ENCODE results near the gene UBE3D. TPM values are rescaled to one million over a fixed set of nuclear protein-coding genes. Genes with fewer than 3 reads are reported as not detected.

The UBE3D gene
- total RNA-seq, 1 experiment from 2014 or later: 5.5 TPM

GRCh38 chr6:82874867-82875266, 190.8 kb downstream of the UBE3D start:
- TF ChIP-seq CTCF (IDR thresholded peaks at IDR 0.05; ENCODE audit: unreplicated experiment): no peak
- DNase-seq (ENCODE audit: unreplicated experiment): no peak
- H3K4me3 Mint-ChIP-seq (ENCODE audit: unreplicated experiment): no peak overlapping the region
- BruUV-seq (replicated peaks): no TSS peak
- peak overlapping the region; percentile 3 for H3K27ac Mint-ChIP-seq (ENCODE audit: low read depth, unreplicated experiment)
- H3K9me3 Mint-ChIP-seq (ENCODE audit: unreplicated experiment): no peaks in the 10 kb centered on the region
- POLR2A ChIA-PET: no interaction called here
- intact Hi-C loops (cut with micrococcal nuclease): no loop called here
- H3K4me1 Mint-ChIP-seq (ENCODE audit: insufficient read depth, unreplicated experiment): peaks cover 27% of the 10 kb centered on the region
- CTCF ChIA-PET: no interaction called here
- H3K27me3 Mint-ChIP-seq (ENCODE audit: insufficient read depth, unreplicated experiment): peaks cover 30% of the 10 kb centered on the region
- no peaks in the 10 kb centered on the region for H3K36me3 Mint-ChIP-seq (ENCODE audit: insufficient read depth, unreplicated experiment)

DNA sequence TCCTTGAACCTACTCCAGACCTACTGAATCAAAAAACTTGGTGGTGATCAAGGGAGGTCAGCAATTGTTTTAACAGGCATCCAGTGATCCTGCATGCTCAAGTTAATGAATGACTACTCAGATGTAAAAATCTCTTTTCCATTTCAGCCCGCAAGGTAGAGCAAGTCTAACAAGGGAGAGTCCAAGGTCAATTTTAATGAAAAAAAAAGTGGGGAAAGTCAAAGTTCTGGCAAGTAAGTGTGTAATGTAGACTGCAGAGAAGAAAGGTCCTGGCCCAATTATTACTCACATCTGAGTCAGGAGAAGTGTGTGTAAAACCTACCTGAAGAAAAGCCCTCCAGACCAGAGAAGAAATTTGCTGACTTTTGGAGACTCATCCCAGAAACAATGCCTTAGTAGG, 193.5 kb downstream of the UBE3D start:
- TF ChIP-seq CTCF (IDR thresholded peaks at IDR 0.05; ENCODE audit: unreplicated experiment): no peak
- intact Hi-C loops (cut with micrococcal nuclease): no loop called here
- no peak for DNase-seq (ENCODE audit: unreplicated experiment)

DNA sequence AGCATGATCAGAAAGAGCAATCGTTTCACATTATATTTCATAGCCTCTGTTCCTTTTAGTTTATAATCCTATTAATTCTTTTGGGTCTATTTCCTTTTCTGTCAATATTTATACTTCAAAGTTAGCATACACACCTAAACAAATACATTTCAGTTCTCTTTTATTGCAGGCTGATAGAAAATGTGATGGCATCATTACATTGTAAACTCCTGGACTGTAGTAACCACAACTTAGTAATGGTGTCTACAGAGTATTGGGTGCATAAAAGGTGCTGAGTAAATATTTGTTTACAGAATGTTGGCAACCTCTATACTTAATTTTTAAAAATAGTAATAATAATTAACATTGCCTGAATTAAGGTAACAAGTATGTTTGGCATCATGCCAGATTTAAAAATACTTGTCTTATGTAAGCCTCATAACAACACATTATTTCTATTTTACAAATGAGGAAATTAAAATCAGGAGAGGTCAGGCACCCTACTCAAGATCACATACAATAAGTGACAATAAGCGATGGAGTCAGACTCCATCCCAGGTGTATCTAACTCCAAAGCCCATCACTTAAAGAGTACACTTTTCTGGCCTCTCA, 195.0 kb downstream of the UBE3D start:
- Mint-ChIP-seq H3K27ac (ENCODE audit: low read depth, unreplicated experiment) (no peak overlapping the region), H3K36me3 (ENCODE audit: insufficient read depth, unreplicated experiment) (no peaks in the 10 kb centered on the region), H3K4me3 (ENCODE audit: unreplicated experiment) (no peak overlapping the region), H3K4me1 (ENCODE audit: insufficient read depth, unreplicated experiment) (peaks cover 11% of the 10 kb centered on the region), H3K9me3 (ENCODE audit: unreplicated experiment) (no peaks in the 10 kb centered on the region), H3K27me3 (ENCODE audit: insufficient read depth, unreplicated experiment) (peaks cover 56% of the 10 kb centered on the region)
- intact Hi-C loops (cut with micrococcal nuclease): no loop called here
- CTCF ChIA-PET: no interaction called here
- POLR2A ChIA-PET: no interaction called here
- DNase-seq (ENCODE audit: unreplicated experiment): no peak
- TF ChIP-seq CTCF (IDR thresholded peaks at IDR 0.05; ENCODE audit: unreplicated experiment): no peak
- no TSS peak for BruUV-seq (replicated peaks)

More for the DNA sequence above, 193.5 kb downstream of the UBE3D start:
- Mint-ChIP-seq H3K27me3 (ENCODE audit: insufficient read depth, unreplicated experiment) (peaks cover 47% of the 10 kb centered on the region), H3K36me3 (ENCODE audit: insufficient read depth, unreplicated experiment) (no peaks in the 10 kb centered on the region), H3K4me1 (ENCODE audit: insufficient read depth, unreplicated experiment) (peaks cover 23% of the 10 kb centered on the region), H3K4me3 (ENCODE audit: unreplicated experiment) (no peak overlapping the region), H3K27ac (ENCODE audit: low read depth, unreplicated experiment) (no peak overlapping the region), H3K9me3 (ENCODE audit: unreplicated experiment) (no peaks in the 10 kb centered on the region)
- ChIA-PET CTCF (interaction anchor here (1.9 kb wide), 1 partner anchor 9 kb away, joined by 6 read pairs; no protein-coding TSS in a partner anchor), POLR2A (no interaction called here)
- no TSS peak for BruUV-seq (replicated peaks)

DNA sequence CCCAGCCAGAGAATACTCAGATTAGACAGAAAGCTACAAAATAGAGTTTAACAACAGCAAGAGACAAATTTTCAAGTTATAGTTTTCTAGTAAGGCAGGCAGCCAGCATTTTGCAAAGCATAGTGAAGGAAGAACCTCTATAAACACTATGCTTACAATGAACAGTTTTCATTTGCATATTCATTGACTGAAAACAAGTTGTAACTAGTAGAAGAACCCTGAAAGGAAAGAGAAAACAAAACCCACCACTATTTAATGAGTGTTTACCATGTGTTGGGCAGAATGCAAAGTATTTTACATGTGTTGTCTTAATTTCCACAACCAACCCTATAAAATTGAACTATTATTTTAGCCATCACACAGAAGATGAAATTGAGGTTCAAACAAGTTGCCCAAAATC, 196.1 kb downstream of the UBE3D start:
- intact Hi-C loops (cut with micrococcal nuclease): no loop called here
- DNase-seq (ENCODE audit: unreplicated experiment): no peak
- H3K27ac Mint-ChIP-seq (ENCODE audit: low read depth, unreplicated experiment): no peak overlapping the region
- no peaks in the 10 kb centered on the region for H3K4me1 Mint-ChIP-seq (ENCODE audit: insufficient read depth, unreplicated experiment)
- no peak for TF ChIP-seq CTCF (IDR thresholded peaks at IDR 0.05; ENCODE audit: unreplicated experiment)
- H3K36me3 Mint-ChIP-seq (ENCODE audit: insufficient read depth, unreplicated experiment): no peaks in the 10 kb centered on the region
- CTCF ChIA-PET: no interaction called here
- peaks cover 56% of the 10 kb centered on the region for H3K27me3 Mint-ChIP-seq (ENCODE audit: insufficient read depth, unreplicated experiment)
- BruUV-seq (replicated peaks): no TSS peak
- H3K9me3 Mint-ChIP-seq (ENCODE audit: unreplicated experiment): no peaks in the 10 kb centered on the region
- H3K4me3 Mint-ChIP-seq (ENCODE audit: unreplicated experiment): no peak overlapping the region
- POLR2A ChIA-PET: no interaction called here
